Sigmoid colon (tissue), 4 donors: ENCODE results near the gene TAF8.

ENCODE experiments used
- EP300 ChIP-seq, 4 donors: sonication (generic); formaldehyde crosslinking; IDR thresholded peaks; one replicate each; pipeline ENCODE4 v1.6.1; 2017; ENCODE audit warnings: antibody characterized with exemption in 4 of 4
- POLR2A ChIP-seq, 2 donors: fragments of 450-650 bp; IDR thresholded peaks; one replicate each; pipeline ENCODE4 v1.6.1; 2016; ENCODE audit warnings: antibody characterized with exemption in 2 of 2, mild to moderate bottlenecking in 2 of 2, moderate library complexity in 2 of 2
- POLR2AphosphoS5 ChIP-seq, 4 donors: sonication (generic); formaldehyde crosslinking; IDR thresholded peaks; one replicate each; pipeline ENCODE4 v1.6.1; 2017; ENCODE audit warnings: antibody characterized with exemption in 4 of 4
- TF ChIP-seq, protein P1 (sequence below), 4 experiments: fragments of 450-650 bp in 3 of 4; fragments of 200-600 bp in 1 of 4; IDR thresholded peaks; one replicate each; pipeline ENCODE4 v1.5.1; 2016 to 2019; ENCODE audit warnings: antibody characterized with exemption in 4 of 4, mild to moderate bottlenecking in 3 of 4, moderate library complexity in 2 of 4

DNA sequence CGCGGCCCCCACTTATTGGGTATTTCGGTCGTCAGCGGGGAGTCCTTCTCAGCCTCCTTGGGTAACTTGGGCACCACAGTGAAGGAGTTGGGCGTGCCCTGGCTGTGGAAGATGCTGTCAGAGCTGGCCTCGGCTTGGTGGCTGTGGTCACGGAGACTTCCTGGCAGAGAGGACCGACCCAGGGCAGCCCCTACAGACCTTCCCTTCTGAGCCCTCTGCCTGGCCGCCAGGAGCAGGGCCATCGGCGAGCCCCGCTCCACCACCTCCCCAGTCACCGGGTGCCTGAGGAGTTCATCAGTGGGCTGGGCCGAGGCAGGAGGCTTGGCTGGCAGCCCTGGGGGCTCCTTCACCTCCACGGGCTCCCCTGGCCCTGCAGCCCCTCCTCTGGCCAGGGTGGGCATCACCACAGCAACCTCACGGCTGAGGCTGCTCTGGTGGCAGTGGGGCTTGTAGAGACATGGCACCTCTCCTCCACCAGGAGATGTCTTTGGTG is 54.9 kb downstream of the TAF8 start:
- TF ChIP-seq POLR2AphosphoS5 (IDR thresholded peaks at IDR 0.05) (no peak), POLR2A (IDR thresholded peaks at IDR 0.05) (no peak), EP300 (IDR thresholded peaks at IDR 0.05) (no peak)
- TF ChIP-seq, protein P1, sequence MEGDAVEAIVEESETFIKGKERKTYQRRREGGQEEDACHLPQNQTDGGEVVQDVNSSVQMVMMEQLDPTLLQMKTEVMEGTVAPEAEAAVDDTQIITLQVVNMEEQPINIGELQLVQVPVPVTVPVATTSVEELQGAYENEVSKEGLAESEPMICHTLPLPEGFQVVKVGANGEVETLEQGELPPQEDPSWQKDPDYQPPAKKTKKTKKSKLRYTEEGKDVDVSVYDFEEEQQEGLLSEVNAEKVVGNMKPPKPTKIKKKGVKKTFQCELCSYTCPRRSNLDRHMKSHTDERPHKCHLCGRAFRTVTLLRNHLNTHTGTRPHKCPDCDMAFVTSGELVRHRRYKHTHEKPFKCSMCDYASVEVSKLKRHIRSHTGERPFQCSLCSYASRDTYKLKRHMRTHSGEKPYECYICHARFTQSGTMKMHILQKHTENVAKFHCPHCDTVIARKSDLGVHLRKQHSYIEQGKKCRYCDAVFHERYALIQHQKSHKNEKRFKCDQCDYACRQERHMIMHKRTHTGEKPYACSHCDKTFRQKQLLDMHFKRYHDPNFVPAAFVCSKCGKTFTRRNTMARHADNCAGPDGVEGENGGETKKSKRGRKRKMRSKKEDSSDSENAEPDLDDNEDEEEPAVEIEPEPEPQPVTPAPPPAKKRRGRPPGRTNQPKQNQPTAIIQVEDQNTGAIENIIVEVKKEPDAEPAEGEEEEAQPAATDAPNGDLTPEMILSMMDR (IDR thresholded peaks at IDR 0.05), result no peak
